Thyroid gland (tissue), 4 donors: ENCODE results near the gene CCNT2. TPM values are rescaled to one million over a fixed set of nuclear protein-coding genes. Genes with fewer than 3 reads are reported as not detected.

ENCODE experiments used
- DNase-seq, 2 donors: peaks; one replicate each; pipeline ENCODE4 v3.0.0-alpha.2; 2019
- H3K27ac ChIP-seq, 3 donors: fragments of 200-600 bp; sonication (generic); 1 replicate in 2 of 3; 2 replicates in 1 of 3; pipeline ENCODE4 v1.5.1; 2016 to 2019; ENCODE audit warnings: mild to moderate bottlenecking in 1 of 3, moderate library complexity in 1 of 3
- H3K27me3 ChIP-seq: fragments of 200-600 bp; sonication (generic); one replicate; pipeline ENCODE4 v1.5.1; 2019
- H3K36me3 ChIP-seq, 2 donors: fragments of 200-600 bp; sonication (generic); one replicate each; pipeline ENCODE4 v1.5.1; 2016 to 2019
- H3K4me1 ChIP-seq, 2 donors: fragments of 200-600 bp; sonication (generic); one replicate each; pipeline ENCODE4 v1.5.1; 2017 to 2019
- H3K4me3 ChIP-seq, 3 donors: fragments of 200-600 bp; sonication (generic); replicated peaks in 1 of 3; 1 replicate in 2 of 3; 2 replicates in 1 of 3; pipeline ENCODE4 v1.5.1; 2016; ENCODE audit warnings: mild to moderate bottlenecking in 1 of 3
- H3K9me3 ChIP-seq: fragments of 200-600 bp; sonication (generic); one replicate; pipeline ENCODE4 v1.5.1; 2017
- POLR2A ChIP-seq, 2 donors: fragments of 450-650 bp; IDR thresholded peaks; one replicate each; pipeline ENCODE4 v1.6.1; 2017; ENCODE audit warnings: antibody characterized with exemption in 2 of 2, mild to moderate bottlenecking in 2 of 2, moderate library complexity in 1 of 2
- WGBS, 2 donors: methylation state at CpG; one replicate each; pipeline ENCODE4 v1.1.5; 2017; 5-methylcytosine and 5-hydroxymethylcytosine counted together
- intact Hi-C: fragments of 100-400 bp; cut with DNase I; formaldehyde crosslinking; loops from one replicate; pipeline ENCODE4 v1.15.1; 2023
- total RNA-seq, 4 donors: library from RNA; depleted of rRNA; stranded (reverse); fragments of >200 nt; gene quantifications; one replicate each; pipeline ENCODE4 v1.2.3, GENCODE V29; 2016
- TF ChIP-seq, protein P1 (sequence below), 6 experiments: fragments of 200-600 bp in 3 of 6; fragments of 450-650 bp in 3 of 6; sonication (generic) in 3 of 6; IDR thresholded peaks; one replicate each; pipeline ENCODE4 v1.5.1; 2016 to 2019; ENCODE audit warnings: antibody characterized with exemption in 6 of 6, mild to moderate bottlenecking in 2 of 6, inconsistent platforms in 1 of 6, moderate library complexity in 1 of 6

CCNT2 gene
- total RNA-seq, 4 donors from 2014 or later: 40.1 to 81.8 (median 45.1) TPM

- H3K27ac ChIP-seq: no peak overlapping the region
- no peak for TF ChIP-seq POLR2A (IDR thresholded peaks at IDR 0.05)
- TF ChIP-seq, protein P1, sequence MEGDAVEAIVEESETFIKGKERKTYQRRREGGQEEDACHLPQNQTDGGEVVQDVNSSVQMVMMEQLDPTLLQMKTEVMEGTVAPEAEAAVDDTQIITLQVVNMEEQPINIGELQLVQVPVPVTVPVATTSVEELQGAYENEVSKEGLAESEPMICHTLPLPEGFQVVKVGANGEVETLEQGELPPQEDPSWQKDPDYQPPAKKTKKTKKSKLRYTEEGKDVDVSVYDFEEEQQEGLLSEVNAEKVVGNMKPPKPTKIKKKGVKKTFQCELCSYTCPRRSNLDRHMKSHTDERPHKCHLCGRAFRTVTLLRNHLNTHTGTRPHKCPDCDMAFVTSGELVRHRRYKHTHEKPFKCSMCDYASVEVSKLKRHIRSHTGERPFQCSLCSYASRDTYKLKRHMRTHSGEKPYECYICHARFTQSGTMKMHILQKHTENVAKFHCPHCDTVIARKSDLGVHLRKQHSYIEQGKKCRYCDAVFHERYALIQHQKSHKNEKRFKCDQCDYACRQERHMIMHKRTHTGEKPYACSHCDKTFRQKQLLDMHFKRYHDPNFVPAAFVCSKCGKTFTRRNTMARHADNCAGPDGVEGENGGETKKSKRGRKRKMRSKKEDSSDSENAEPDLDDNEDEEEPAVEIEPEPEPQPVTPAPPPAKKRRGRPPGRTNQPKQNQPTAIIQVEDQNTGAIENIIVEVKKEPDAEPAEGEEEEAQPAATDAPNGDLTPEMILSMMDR (IDR thresholded peaks at IDR 0.05): no peak
- H3K36me3 ChIP-seq: no peaks in the 10 kb centered on the region
- intact Hi-C loops: no loop called here
- 82 to 89% methylated on average over 4 of the region's 4 CpGs for WGBS, 2 donors
- no peaks in the 10 kb centered on the region for H3K9me3 ChIP-seq
- H3K4me3 ChIP-seq: no peak overlapping the region
- DNase-seq: no peak
- peaks cover 0 to 4% of the 10 kb centered on the region in 2 donors for H3K4me1 ChIP-seq
- H3K27me3 ChIP-seq: no peaks in the 10 kb centered on the region
Measured at GRCh38 chr2:135002836-135003235, 84.2 kb downstream of the CCNT2 start.

DNA sequence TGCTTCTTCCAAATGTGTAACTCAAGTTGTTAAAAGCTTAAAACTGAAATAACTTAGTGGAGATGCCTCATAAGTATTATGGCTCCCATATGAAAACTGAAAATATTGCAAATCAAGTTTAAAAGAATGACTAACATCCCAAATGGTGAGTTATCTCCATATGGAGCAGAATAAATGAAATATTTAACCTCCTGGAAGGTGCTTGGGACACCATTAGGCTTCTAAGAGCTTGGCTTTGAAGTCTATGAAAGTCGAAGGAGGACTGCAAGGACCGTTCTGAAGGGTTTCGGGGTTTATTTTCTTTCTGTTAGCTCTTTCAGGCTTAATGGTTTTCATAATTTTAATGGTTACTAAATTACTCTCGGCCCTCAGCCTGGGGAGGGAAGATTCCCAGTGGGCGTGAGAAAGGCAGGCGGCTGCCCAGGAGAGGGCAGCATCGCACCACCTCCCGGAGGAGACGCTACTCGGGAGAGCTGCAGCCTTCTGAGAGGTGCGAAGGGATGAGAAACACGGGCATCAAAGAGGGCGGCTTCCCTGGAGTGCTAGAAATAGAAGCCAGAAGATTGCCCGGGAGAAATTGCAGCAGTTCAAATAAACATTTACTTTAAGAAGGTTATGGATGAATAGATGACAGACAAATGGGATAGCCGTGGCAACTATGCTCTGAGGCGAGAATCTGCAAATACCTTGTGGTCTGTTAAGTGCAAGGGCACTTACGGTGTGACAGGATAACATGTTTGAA lies 85.6 kb downstream of the CCNT2 start:
- DNase-seq: peak; percentile 65 to 77
- WGBS, 2 donors: 9 to 11% methylated on average over 17 of the region's 17 CpGs
- no peak overlapping the region for H3K4me3 ChIP-seq
- H3K27ac ChIP-seq: no peak overlapping the region
- H3K9me3 ChIP-seq: no peaks in the 10 kb centered on the region
- peaks cover 0 to 4% of the 10 kb centered on the region in 2 donors for H3K4me1 ChIP-seq
- TF ChIP-seq, protein P1 (IDR thresholded peaks at IDR 0.05): peak; percentile 53 to 91 (median 80)
- TF ChIP-seq POLR2A (IDR thresholded peaks at IDR 0.05): no peak
- intact Hi-C loops: no loop called here
- no peaks in the 10 kb centered on the region for H3K36me3 ChIP-seq
- no peaks in the 10 kb centered on the region for H3K27me3 ChIP-seq

DNA sequence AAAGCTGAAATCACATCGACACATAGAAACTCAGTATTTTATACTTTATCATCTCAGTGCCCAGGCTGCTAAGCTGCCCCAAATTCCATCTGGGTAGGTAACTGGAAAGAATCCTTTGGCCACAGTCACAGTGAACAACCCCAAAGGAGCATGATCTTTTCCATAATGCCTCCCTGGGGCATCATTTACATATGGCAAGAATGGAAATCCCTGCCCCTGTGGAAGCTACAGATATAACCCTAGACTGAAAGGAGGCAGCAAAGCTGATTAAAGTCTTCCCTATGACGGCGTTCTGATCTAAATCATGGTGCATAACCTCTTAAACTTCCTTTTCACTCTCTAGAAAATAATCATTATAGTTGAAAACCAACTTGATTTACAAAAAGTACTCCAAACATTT lies 87.1 kb downstream of the CCNT2 start:
- no peaks in the 10 kb centered on the region for H3K36me3 ChIP-seq
- intact Hi-C loops: no loop called here
- TF ChIP-seq, protein P1 (IDR thresholded peaks at IDR 0.05): no peak
- TF ChIP-seq POLR2A (IDR thresholded peaks at IDR 0.05): no peak
- H3K4me1 ChIP-seq: peaks cover 0 to 4% of the 10 kb centered on the region in 2 donors
- no peak overlapping the region for H3K4me3 ChIP-seq
- H3K9me3 ChIP-seq: no peaks in the 10 kb centered on the region
- no peak overlapping the region for H3K27ac ChIP-seq
- no peaks in the 10 kb centered on the region for H3K27me3 ChIP-seq
- WGBS, 2 donors: 59% methylated on average over 3 of the region's 3 CpGs
- no peak for DNase-seq

Other genes with a start within 250 kb of the CCNT2 start
- 1 to 10 TPM in 2 of 4 donors, under 1 TPM in 2; 0.27 to 4.7 (median 1.1) TPM for gene TMEM163, start 199.8 kb upstream of the CCNT2 start, total RNA-seq
- gene ACMSD, start 80.2 kb upstream of the CCNT2 start, total RNA-seq: 1 to 10 TPM in 1 of 4 donors, not detected in 3; 1.4 TPM
- under 1 TPM in 1 of 4 donors, not detected in 3; 0.15 TPM for gene MAP3K19, start 128.6 kb downstream of the CCNT2 start, total RNA-seq
- gene RAB3GAP1, start 133.5 kb downstream of the CCNT2 start, total RNA-seq: 10 to 100 TPM; 53.0 to 74.5 (median 54.3) TPM